NCI-H2171 (cell line): ENCODE results near the gene POMGNT1.
"Not testable (repeated sequence)": the region's sequence is repeated elsewhere in the genome, so short reads cannot be mapped to it uniquely, and the experiment has no call there.

Source experiments
- DNase-seq: peaks from one replicate; lab custom pipeline; 2025; lab: John Stamatoyannopoulos, UW

POMGNT1 gene

GRCh38 chr1:46197964-46198811 lies at the start of gene POMGNT1:
TSS of gene POMGNT1 (minus strand) at chr1:46198434. CDS start at chr1:46197821, 613 bp downstream.
- peak; percentile 45 for DNase-seq

GRCh38 chr1:46247436-46248121 lies 49.3 kb upstream of the POMGNT1 start, which contains the start of gene RAD54L:
TSS of gene RAD54L (plus strand) at chr1:46247763. CDS start at chr1:46248406, 643 bp downstream.
- peak; percentile 98 for DNase-seq

GRCh38 chr1:46246548-46247435 lies 48.6 kb upstream of the POMGNT1 start:
- DNase-seq = peak; percentile 33

- DNase-seq = not testable (repeated sequence)
Measured at GRCh38 chr1:46246136-46246535, 47.9 kb upstream of the POMGNT1 start.

GRCh38 chr1:46244656-46245371 lies 46.6 kb upstream of the POMGNT1 start:
- DNase-seq = peak; percentile 35

- not testable (repeated sequence) for DNase-seq
Measured at GRCh38 chr1:46243831-46244230, 45.6 kb upstream of the POMGNT1 start.

GRCh38 chr1:46242918-46243317 lies 44.7 kb upstream of the POMGNT1 start:
- no peak for DNase-seq

- DNase-seq = not testable (repeated sequence)
Measured at GRCh38 chr1:46241733-46242132, 43.5 kb upstream of the POMGNT1 start.

- DNase-seq = not testable (repeated sequence)
Measured at GRCh38 chr1:46238865-46239264, 40.6 kb upstream of the POMGNT1 start.

- DNase-seq = no peak
Measured at GRCh38 chr1:46236882-46237281, 38.6 kb upstream of the POMGNT1 start.

- not testable (repeated sequence) for DNase-seq
Measured at GRCh38 chr1:46231231-46231630, 33.0 kb upstream of the POMGNT1 start.

- no peak for DNase-seq
Measured at GRCh38 chr1:46224966-46225365, 26.7 kb upstream of the POMGNT1 start.

- DNase-seq = peak; percentile 66
Measured at GRCh38 chr1:46223472-46223943, 25.3 kb upstream of the POMGNT1 start.

GRCh38 chr1:46223055-46223454 lies 24.8 kb upstream of the POMGNT1 start:
- DNase-seq = not testable (repeated sequence)

GRCh38 chr1:46221749-46222148 lies 23.5 kb upstream of the POMGNT1 start:
- DNase-seq = no peak

GRCh38 chr1:46220808-46221207 lies 22.6 kb upstream of the POMGNT1 start:
- no peak for DNase-seq

- DNase-seq = no peak
Measured at GRCh38 chr1:46219551-46220520, 21.6 kb upstream of the POMGNT1 start.

- DNase-seq = no peak
Measured at GRCh38 chr1:46218443-46218842, 20.2 kb upstream of the POMGNT1 start.

GRCh38 chr1:46215504-46215903 lies 17.3 kb upstream of the POMGNT1 start:
- no peak for DNase-seq

GRCh38 chr1:46211051-46211450 lies 12.8 kb upstream of the POMGNT1 start:
- DNase-seq = no peak
